Peyer's patch (tissue), 4 donors: Measurements from ENCODE around the gene VPS52.

ENCODE experiments used
- CTCF ChIP-seq, 6 experiments: fragments of 450-650 bp in 4 of 6; fragments of 200-600 bp in 2 of 6; sonication (generic) in 1 of 6; IDR thresholded peaks; one replicate each; pipeline ENCODE4 v1.5.1; 2017 to 2019; ENCODE audit warnings: antibody characterized with exemption in 6 of 6, mild to moderate bottlenecking in 3 of 6, moderate library complexity in 1 of 6
- POLR2A ChIP-seq, 2 donors: fragments of 450-650 bp; IDR thresholded peaks; one replicate each; pipeline ENCODE4 v1.5.1; 2017; ENCODE audit warnings: antibody characterized with exemption in 2 of 2, mild to moderate bottlenecking in 2 of 2, moderate library complexity in 2 of 2

GRCh38 chr6:33251395-33252012, 20.2 kb downstream of the VPS52 start:
- TF ChIP-seq POLR2A (IDR thresholded peaks at IDR 0.05) (no peak), CTCF (IDR thresholded peaks at IDR 0.05) (no peak)
